ENCODE measurements around the gene LAMTOR4.
"Not testable (repeated sequence)": the region's sequence is repeated elsewhere in the genome, so short reads cannot be mapped to it uniquely, and the experiment has no call there.

Gene LAMTOR4

DNA sequence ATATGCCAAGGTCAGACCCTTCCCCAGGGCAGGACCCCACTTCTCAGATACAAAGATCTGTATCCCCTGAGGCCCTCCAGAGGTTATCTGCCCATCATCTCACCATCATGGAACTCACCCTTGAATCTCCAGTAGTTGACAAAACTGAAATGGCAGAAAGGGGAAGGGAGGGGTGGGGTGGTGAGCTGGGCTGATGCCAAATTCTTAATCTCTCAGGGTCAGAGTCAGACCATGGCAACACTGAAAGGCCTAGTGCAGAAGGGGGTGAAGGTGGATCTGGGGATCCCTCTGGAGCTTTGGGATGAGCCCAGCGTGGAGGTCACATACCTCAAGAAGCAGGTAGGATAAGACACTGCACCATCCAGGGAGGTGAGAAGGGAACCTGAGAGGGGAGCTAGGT lies 26.1 kb upstream of the LAMTOR4 start:
- no peak for DNase-seq

- DNase-seq, result no peak
Measured at GRCh38 chr7:100124301-100125230, 24.2 kb upstream of the LAMTOR4 start.

- DNase-seq, result no peak
Measured at GRCh38 chr7:100126239-100126930, 22.3 kb upstream of the LAMTOR4 start.

DNA sequence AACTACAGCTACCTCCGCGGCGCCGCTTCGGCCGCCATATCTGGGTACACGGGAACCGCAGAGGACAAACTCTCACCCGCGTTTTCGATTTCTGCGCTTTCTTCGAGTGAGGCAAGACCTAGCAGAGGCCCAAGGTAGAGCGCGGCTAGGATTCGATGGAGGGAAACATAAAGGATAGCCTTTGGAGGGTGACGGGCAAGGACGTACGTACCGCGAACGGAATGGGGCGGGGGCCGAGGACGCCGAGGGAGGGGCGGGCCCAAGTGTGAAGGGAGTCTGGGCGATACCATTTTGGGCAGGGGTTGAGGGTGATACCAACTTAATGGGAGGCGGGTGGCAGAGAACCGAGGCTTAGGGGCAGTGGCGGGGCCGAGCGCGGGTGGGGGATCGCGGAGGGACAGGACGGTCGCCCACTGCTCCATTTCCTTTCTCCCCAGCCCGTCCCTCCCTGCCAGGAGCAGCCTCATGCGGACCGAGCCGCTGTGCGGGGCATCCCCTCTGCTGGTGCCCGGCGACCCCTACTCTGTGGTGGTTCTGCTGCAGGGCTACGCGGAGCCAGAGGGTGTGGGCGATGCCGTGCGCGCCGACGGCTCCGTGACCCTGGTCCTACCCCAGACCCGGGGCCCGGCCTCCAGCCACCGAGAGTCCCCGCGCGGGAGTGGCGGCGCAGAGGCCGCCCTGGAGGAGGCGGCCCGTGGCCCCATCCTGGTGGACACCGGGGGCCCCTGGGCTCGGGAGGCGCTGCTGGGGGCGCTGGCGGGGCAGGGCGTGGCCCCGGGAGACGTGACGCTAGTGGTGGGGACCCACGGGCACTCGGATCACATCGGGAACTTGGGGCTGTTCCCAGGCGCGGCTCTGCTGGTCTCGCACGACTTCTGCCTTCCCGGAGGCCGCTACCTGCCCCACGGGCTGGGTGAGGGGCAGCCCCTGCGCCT lies 21.5 kb upstream of the LAMTOR4 start, which contains the start of gene MBLAC1:
Gene MBLAC1, plus strand, starts transcription at position 37 of the 935 bp plus-strand sequence. Its CDS starts 429 bp downstream, at position 466.
- DNase-seq, result peak; percentile 93

GRCh38 chr7:100127866-100128636 lies 20.7 kb upstream of the LAMTOR4 start:
- DNase-seq, result no peak

GRCh38 chr7:100128637-100128963 lies 20.1 kb upstream of the LAMTOR4 start:
- no peak for DNase-seq

DNA sequence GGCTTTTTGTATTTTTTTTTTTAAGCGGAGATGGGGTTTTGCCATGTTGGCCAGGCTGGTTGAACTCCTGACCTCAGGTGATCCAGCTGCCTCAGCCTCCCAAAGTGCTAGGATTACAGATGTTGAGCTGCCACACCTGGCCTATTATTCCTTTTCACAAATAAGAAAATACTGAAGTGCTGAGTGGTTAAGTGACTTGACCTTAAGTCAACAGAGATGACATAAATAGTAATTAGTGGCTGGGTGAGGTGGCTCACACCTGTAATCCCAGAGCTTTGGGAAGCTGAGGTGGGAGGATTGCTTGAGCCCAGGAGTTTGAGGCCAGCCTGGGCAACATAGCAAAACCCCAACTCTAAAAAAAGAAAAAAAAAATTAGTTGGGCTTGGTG lies 18.5 kb upstream of the LAMTOR4 start:
- not testable (repeated sequence) for DNase-seq

- DNase-seq, result peak; percentile 51
Measured at GRCh38 chr7:100130608-100131453, 17.9 kb upstream of the LAMTOR4 start.

DNA sequence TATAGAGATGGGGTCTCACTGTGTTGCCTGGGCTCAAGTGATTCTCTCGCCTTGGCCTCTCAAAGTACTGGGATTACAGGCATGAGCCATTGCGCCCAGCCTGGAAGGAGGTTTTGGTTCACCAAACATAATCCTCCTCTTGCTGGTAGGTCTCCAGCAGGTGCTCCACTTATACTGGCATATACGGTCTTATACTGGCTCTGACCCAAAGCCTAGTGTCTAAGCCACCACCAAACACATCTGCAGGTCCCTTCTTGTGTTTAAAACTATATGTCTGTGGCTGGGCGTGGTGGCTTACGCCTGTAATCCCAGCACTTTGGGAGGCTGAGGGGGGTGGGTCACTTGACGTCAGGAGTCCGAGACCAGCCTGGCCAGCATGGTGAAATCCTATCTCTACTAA lies 16.6 kb upstream of the LAMTOR4 start:
- no peak for DNase-seq

DNA sequence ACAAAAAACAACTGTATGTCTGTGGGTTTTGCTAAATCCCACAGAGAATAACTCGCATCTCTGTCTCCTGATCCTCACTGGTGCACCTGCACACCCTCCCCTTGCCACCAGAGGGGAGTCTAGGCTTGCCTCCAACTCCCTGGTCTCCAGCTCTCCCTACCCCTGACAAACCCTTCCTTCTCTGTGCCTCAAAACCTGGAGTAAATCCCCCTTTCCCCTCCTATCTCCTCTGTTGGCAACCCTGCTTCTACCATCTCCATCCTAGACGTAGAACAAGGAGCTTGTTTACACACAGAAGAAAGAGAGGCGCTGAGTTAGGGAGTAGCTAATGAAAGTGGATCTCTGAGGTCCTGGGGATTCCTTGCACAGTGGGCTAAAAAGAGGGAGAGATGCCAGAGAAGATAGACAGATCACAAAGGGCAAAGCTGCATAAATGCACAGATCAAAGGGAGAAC lies 16.0 kb upstream of the LAMTOR4 start:
- peak; percentile 59 for DNase-seq

DNA sequence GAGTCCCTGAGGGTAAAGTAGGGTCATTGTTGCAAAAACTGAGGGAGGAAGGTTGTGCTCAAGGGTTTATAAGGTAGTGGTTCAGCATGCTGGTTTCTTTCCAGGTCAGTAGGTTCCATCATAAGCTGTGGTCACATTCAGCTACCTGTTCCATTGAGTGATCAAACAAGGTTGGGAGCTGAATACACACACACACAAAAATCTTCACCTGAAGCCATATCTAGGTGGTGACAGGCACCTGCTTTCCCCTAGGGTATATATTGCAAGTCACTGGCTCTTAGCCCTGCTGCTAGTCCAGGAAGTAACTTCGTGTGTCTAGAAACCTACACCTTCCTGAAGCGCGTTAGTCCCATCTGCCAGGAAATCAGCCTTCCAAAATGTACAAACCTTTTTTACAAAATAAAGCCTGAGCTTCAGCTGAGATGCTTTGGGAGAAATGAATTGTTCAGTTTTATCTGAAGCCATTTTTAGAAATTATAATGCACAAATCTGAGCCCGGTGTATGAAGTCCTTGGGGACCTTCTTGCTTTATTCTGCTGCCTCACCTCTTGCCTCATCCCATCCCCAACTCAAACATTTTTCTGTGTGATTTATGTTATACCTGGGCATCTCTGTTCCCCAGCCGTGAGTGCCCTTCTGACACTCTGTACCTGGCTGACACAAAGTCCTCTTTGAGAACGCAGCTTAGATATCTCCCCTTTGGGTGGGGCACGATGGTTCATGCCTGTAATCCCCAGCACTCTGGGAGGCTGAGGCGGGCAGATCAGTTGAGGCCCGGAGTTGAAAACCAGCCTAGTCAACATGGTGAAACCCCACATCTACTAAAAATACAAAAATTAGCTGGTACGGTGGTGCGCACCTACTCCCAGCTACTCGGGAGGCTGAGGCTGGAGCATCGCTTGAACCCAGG lies 10.6 kb upstream of the LAMTOR4 start:
- no peak for DNase-seq

- no peak for DNase-seq
Measured at GRCh38 chr7:100141555-100141949, 7.2 kb upstream of the LAMTOR4 start.

GRCh38 chr7:100142461-100142860 lies 6.3 kb upstream of the LAMTOR4 start:
- DNase-seq, result no peak

- not testable (repeated sequence) for DNase-seq
Measured at GRCh38 chr7:100146350-100146749, 2.4 kb upstream of the LAMTOR4 start.

- DNase-seq, result no peak
Measured at GRCh38 chr7:100147278-100147677, 1.4 kb upstream of the LAMTOR4 start.

GRCh38 chr7:100148225-100148558 lies 526 bp upstream of the LAMTOR4 start:
- DNase-seq, result no peak

GRCh38 chr7:100152404-100152803 lies 3.7 kb downstream of the LAMTOR4 start:
- no peak for DNase-seq

DNA sequence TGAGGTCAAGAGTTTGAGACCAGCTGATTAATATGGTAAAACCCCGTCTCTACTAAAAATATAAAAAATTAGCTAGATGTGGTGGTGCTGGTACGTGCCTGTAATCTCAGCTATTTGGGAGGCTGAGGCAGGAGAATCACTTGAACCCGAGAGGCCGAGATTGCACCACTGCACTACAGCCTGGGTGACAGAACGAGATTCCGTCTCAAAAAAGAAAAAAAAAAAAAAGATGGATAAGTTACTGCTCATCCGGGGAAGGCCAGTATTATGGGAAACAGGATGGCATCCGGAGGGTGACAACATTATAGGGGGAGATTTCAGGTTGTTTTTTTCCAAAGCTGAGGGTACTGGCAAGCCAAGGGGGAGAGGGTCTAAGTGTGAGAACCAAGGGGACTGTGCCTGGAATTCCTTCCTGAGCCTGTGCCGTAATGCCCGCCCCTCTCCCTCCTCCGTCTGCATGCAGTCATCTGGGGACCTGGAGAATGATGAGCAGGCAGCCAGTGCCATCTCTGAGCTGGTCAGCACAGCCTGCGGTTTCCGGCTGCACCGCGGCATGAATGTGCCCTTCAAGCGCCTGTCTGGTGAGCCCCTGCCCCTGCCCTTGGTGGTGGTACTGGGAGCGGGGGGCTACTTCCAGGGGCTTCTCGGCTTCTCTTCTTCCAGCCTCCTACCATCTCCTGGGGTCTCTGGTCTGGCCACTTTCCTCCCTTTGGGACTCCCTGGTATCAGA lies 4.4 kb downstream of the LAMTOR4 start:
- no peak for DNase-seq

Measured in fibroblast of skin of abdomen (primary cell).